ENCODE measurements around the gene CMIP. TPM values are rescaled to one million over a fixed set of nuclear protein-coding genes. Genes with fewer than 3 reads are reported as not detected.
A peak's percentile ranks its signal among the peaks of the same experiment; 100 is the strongest.

Gene CMIP
- total RNA-seq, 4 donors from 2014 or later: 40.0 to 69.6 (median 47.0) TPM

DNA sequence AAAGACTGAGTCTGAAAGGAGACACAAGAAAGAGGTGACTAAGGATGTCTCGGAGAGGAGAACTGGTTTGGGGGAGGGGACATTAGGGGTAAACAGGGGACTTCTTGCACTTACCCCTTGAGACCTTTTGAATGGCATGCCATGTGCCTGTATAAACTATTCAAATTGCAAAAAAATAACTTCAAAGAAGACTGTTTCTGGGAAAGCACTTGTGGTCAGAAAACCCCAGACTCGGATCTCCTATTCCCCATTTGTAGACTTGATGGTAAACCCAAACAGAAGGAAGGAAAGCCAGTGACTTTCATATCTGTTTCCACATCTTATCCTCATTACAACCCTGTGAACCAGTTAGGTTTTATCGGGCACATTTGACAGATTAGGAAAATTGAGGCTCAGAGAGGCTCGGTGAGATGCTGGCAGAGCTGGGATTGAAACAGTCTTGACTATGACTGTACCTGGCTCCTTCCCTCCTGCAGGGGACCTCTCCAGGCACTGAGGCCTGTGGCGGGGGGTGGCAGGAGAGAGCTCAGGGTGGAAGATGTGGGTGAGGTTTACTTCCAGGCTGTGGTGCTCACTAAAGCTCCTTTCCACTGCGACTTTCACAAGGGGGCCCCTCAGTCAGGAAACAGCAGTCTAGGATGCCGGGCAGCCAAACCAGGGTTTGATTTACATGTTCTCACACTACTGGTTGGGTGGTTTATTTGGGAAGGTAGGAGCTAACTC, 304.0 kb downstream of the CMIP start:
- Histone ChIP-seq H3K27me3 (no peaks in the 10 kb centered on the region), H3K4me1 (peaks cover 0 to 9% (median 0%) of the 10 kb centered on the region in 4 donors), H3K4me3 (no peak overlapping the region), H3K36me3 (no peaks in the 10 kb centered on the region), H3K9me3 (no peaks in the 10 kb centered on the region), H3K27ac (no peak overlapping the region)
- TF ChIP-seq EP300 (IDR thresholded peaks at IDR 0.05; ENCODE audit: low read depth) (no peak), POLR2AphosphoS5 (IDR thresholded peaks at IDR 0.05) (no peak), POLR2A (IDR thresholded peaks at IDR 0.05) (no peak)
- TF ChIP-seq, protein P1, sequence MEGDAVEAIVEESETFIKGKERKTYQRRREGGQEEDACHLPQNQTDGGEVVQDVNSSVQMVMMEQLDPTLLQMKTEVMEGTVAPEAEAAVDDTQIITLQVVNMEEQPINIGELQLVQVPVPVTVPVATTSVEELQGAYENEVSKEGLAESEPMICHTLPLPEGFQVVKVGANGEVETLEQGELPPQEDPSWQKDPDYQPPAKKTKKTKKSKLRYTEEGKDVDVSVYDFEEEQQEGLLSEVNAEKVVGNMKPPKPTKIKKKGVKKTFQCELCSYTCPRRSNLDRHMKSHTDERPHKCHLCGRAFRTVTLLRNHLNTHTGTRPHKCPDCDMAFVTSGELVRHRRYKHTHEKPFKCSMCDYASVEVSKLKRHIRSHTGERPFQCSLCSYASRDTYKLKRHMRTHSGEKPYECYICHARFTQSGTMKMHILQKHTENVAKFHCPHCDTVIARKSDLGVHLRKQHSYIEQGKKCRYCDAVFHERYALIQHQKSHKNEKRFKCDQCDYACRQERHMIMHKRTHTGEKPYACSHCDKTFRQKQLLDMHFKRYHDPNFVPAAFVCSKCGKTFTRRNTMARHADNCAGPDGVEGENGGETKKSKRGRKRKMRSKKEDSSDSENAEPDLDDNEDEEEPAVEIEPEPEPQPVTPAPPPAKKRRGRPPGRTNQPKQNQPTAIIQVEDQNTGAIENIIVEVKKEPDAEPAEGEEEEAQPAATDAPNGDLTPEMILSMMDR (IDR thresholded peaks at IDR 0.05): no peak
- 60 to 67% methylated on average over 3 to 7 of the region's 7 CpGs for WGBS, 2 donors (ENCODE audit: low coverage in 1 of 2)
- DNase-seq: no peak
- intact Hi-C loops (cut with DNase I; ENCODE audit: low total_unique reads): no loop called here
- in situ Hi-C loops (cut with MboI; ENCODE audit: low pct_ligation_motif_present in 1 of 4, low pct_unique_long_range_greater_than_20kb in 1 of 4, low sequenced_read_pairs in 3 of 4): loop anchor here in 3 of 4 donors (25.0 kb wide), 4 partner anchors 386 to 1211 kb away; partner anchors contain the start of genes ATMIN (in 3 of the 3) and DYNLRB2 (in 1 of the 3)

DNA sequence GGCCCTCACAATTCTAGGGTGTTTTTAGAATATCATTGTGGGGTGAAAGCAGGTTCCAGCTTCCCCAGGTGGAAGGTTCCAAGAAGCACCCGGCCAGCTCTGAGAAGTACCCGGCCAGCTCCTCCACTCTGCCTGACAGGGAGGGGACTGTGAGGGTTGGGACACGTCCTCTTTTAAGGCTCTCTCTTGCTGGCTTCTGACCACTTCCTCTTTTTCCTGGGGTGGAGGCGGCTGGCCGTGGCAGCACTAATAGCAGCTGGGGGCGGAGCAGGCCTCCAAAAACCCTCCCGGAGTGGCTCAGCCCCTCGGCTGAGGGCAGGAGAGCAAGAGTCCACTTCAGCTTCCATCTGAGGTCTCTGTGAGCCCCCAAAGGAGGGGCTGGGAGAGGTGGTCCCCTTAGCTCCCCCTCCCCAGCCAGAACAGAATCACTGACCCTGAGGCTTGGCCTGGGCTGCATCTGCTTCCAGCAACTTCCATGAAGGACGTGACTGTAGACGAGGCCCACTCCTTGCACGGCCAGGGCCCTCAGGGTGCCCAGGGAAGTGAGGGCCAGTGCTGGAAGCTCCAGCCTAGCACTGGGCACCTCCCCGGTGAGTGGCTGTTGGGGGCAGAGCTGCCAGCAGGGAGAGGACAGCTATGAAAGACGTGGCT, 307.7 kb downstream of the CMIP start:
- no peak for TF ChIP-seq EP300 (IDR thresholded peaks at IDR 0.05; ENCODE audit: low read depth)
- peak in 1 of 3 donors; percentile 25 for TF ChIP-seq POLR2AphosphoS5 (IDR thresholded peaks at IDR 0.05)
- no peak for TF ChIP-seq POLR2A (IDR thresholded peaks at IDR 0.05)
- in situ Hi-C loops (cut with MboI; ENCODE audit: low pct_ligation_motif_present in 1 of 4, low pct_unique_long_range_greater_than_20kb in 1 of 4, low sequenced_read_pairs in 3 of 4): no loop called here

DNA sequence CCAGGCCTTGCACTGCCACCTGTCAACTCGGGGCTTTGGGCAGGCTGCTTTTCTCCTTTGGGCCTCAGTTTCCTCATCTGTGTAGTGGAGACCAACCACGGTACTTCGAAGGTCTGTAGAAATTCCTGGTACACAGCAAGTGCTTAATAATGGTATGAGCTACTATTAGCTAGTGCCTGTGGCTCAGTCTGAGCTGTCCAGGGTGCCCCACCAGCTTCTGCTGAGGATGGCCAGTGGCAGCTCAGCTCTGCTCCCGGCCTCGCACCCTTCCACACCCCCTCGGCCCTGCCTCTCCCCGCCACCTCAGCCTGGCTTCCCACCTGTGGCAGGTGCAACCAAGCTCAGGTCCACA, 308.2 kb downstream of the CMIP start:
- no peaks in the 10 kb centered on the region for H3K9me3 ChIP-seq
- no peaks in the 10 kb centered on the region for H3K4me1 ChIP-seq
- no peak for TF ChIP-seq POLR2A (IDR thresholded peaks at IDR 0.05)
- no peak overlapping the region for H3K4me3 ChIP-seq
- intact Hi-C loops (cut with DNase I; ENCODE audit: low total_unique reads): no loop called here
- in situ Hi-C loops (cut with MboI; ENCODE audit: low pct_ligation_motif_present in 1 of 4, low pct_unique_long_range_greater_than_20kb in 1 of 4, low sequenced_read_pairs in 3 of 4): no loop called here
- WGBS, 2 donors (ENCODE audit: low coverage in 1 of 2): 82% methylated on average over 7 of the region's 7 CpGs; no CpG with 5 or more reads in 1 of the 2 donors
- peaks cover 5% of the 10 kb centered on the region for H3K27me3 ChIP-seq
- no peak for DNase-seq
- peak overlapping the region; percentile 42 to 74 (median 54) for H3K27ac ChIP-seq
- no peaks in the 10 kb centered on the region for H3K36me3 ChIP-seq

More for the DNA sequence above, 307.7 kb downstream of the CMIP start:
- H3K27ac ChIP-seq: peak overlapping the region; percentile 42 to 74 (median 54)
- H3K27me3 ChIP-seq: peaks cover 5% of the 10 kb centered on the region
- no peaks in the 10 kb centered on the region for H3K4me1 ChIP-seq
- H3K36me3 ChIP-seq: no peaks in the 10 kb centered on the region
- H3K9me3 ChIP-seq: no peaks in the 10 kb centered on the region
- 32% methylated on average over 10 of the region's 13 CpGs; no CpG with 5 or more reads in 1 of the 2 donors for WGBS, 2 donors (ENCODE audit: low coverage in 1 of 2)
- intact Hi-C loops (cut with DNase I; ENCODE audit: low total_unique reads): no loop called here
- H3K4me3 ChIP-seq: no peak overlapping the region
- DNase-seq: peak; percentile 73

DNA sequence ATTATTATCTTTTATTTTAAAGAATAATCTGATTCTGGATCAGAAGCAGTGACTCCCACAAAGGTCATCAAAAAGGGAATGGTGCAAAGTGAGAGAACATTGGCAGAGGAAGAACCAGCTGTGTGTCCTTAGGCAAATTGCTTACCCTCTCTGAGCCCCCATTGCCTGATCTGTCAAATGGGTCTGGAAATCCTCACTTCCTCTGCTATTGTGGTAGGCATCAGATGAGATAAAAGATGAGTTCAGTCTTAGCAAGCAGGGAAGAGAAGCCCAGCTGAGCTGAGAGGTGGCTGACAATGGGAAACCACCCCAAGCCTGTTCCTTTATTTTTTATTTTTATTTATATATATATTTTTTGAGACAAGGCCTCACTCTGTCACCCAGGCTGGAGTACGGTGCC, 310.2 kb downstream of the CMIP start:
- Histone ChIP-seq H3K27me3 (peaks cover 9% of the 10 kb centered on the region), H3K9me3 (no peaks in the 10 kb centered on the region), H3K36me3 (no peaks in the 10 kb centered on the region), H3K4me1 (no peaks in the 10 kb centered on the region), H3K4me3 (no peak overlapping the region), H3K27ac (no peak overlapping the region)
- WGBS, 2 donors (ENCODE audit: low coverage in 1 of 2): 82% methylated on average over 1 of the region's 1 CpG; no CpG with 5 or more reads in 1 of the 2 donors
- intact Hi-C loops (cut with DNase I; ENCODE audit: low total_unique reads) (no loop called here), in situ Hi-C loops (cut with MboI; ENCODE audit: low pct_ligation_motif_present in 1 of 4, low pct_unique_long_range_greater_than_20kb in 1 of 4, low sequenced_read_pairs in 3 of 4) (no loop called here)
- TF ChIP-seq EP300 (IDR thresholded peaks at IDR 0.05; ENCODE audit: low read depth): no peak
- no peak for TF ChIP-seq POLR2AphosphoS5 (IDR thresholded peaks at IDR 0.05)
- no peak for TF ChIP-seq POLR2A (IDR thresholded peaks at IDR 0.05)
- TF ChIP-seq, protein P1 (IDR thresholded peaks at IDR 0.05): no peak
- DNase-seq: no peak

DNA sequence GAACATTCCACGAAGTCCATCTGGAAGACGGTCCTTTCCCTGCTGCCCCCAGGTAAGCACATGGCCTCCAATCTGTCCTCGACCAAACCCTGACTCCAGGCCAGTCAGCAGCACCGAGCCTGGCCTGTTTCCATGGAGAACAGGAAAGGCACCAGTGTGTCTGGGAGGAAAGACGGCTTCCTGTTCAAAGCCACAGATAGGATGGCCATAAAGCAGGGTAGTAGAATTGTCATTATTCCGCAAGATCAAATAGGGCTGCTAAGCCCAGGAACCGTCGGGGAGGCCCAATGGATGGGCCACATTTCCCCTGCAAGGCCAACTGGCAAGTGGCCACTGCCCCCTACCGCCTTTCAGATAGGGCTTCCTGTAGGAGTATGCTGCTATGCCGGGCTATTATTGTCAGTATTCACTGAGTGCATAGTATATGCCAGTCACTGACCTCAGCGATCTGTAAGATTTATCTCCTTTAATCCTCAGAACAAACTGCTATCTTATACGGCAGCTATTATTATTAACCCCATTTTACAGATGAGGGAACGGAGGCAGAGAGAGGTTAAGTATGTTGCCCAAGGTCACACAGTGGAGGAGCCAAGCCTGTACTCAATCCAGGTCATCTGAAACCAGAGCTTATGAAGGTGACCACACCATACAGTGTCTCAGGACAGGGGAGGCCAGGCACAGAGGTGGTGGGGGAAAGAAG, 311.5 kb downstream of the CMIP start:
- DNase-seq: no peak
- in situ Hi-C loops (cut with MboI; ENCODE audit: low pct_ligation_motif_present in 1 of 4, low pct_unique_long_range_greater_than_20kb in 1 of 4, low sequenced_read_pairs in 3 of 4) (no loop called here), intact Hi-C loops (cut with DNase I; ENCODE audit: low total_unique reads) (no loop called here)
- Histone ChIP-seq H3K36me3 (no peaks in the 10 kb centered on the region), H3K4me1 (no peaks in the 10 kb centered on the region), H3K4me3 (no peak overlapping the region), H3K27ac (no peak overlapping the region), H3K9me3 (no peaks in the 10 kb centered on the region), H3K27me3 (peaks cover 14% of the 10 kb centered on the region)
- TF ChIP-seq, protein P1 (IDR thresholded peaks at IDR 0.05): no peak
- TF ChIP-seq EP300 (IDR thresholded peaks at IDR 0.05; ENCODE audit: low read depth): no peak
- no peak for TF ChIP-seq POLR2A (IDR thresholded peaks at IDR 0.05)
- TF ChIP-seq POLR2AphosphoS5 (IDR thresholded peaks at IDR 0.05): no peak
- WGBS, 2 donors (ENCODE audit: low coverage in 1 of 2): 48 to 86% methylated on average over 2 to 13 of the region's 13 CpGs

Measured in transverse colon (tissue), 4 donors.